ENCODE measurements around the gene FAM89B. TPM values are rescaled to one million over a fixed set of nuclear protein-coding genes. Genes with fewer than 3 reads are reported as not detected.

FAM89B gene
- total and polyA plus RNA-seq, 2 donors (not counting 1 experiment from before 2014, with no cell fraction given), result 30.4 to 50.2 TPM

GRCh38 chr11:65615229-65615949, 43.1 kb downstream of the FAM89B start, which contains the start of gene PCNX3:
TSS of gene PCNX3 (plus strand) at chr11:65615776. CDS start at chr11:65616312, 536 bp downstream.
- no peaks in the 10 kb centered on the region for H3K9me3 Mint-ChIP-seq (ENCODE audit: insufficient read depth)

More at GRCh38 chr11:65615229-65615949, 43.1 kb downstream of the FAM89B start, which contains the start of gene PCNX3:
- intact Hi-C loops (cut with micrococcal nuclease), result loop anchor here (1.0 to 10.0 kb wide), 15 partner anchors 23 to 501 kb away; partner anchors contain the start of genes BANF1, CFL1, EIF1AD and KAT5
- Mint-ChIP-seq H3K27me3 (no peaks in the 10 kb centered on the region), H3K27ac (peak within 1 kb of the TSS; percentile 97), H3K4me3 (peak within 1 kb of the TSS; percentile 98), H3K4me1 (peaks cover 49% of the 10 kb centered on the region)
- Histone ChIP-seq H3K4me2 (replicated peaks; ENCODE audit: low read depth, low read length, poor library complexity, severe bottlenecking) (peak within 1 kb of the TSS; percentile 84), H3K9ac (ENCODE audit: low read length) (peak within 1 kb of the TSS; percentile 92), H3K36me3 (replicated peaks in 1 of 2; ENCODE audit: control extremely low read depth in 1 of 2, control insufficient read depth in 1 of 2, extremely low read depth in 1 of 2, insufficient read depth in 2 of 2, low read length in 1 of 2) (peaks cover 0 to 48% of the 10 kb centered on the region in 2 experiments), H4K20me1 (ENCODE audit: control insufficient read depth, insufficient read depth, low read length, poor library complexity, severe bottlenecking) (peaks cover 60% of the 10 kb centered on the region), H3K4me1 (ENCODE audit: control insufficient read depth in 2 of 2, insufficient read depth in 2 of 2, low read length in 2 of 2) (peaks cover 39 to 47% of the 10 kb centered on the region in 2 donors), H3K9me3 (ENCODE audit: control extremely low read depth in 1 of 3, control insufficient read depth in 2 of 3, insufficient read depth in 1 of 3, low read length in 2 of 3) (no peaks in the 10 kb centered on the region), H3K79me2 (ENCODE audit: control insufficient read depth, insufficient read depth, low read length) (peaks cover 87% of the 10 kb centered on the region), H3K27me3 (replicated peaks in 1 of 4; ENCODE audit: control extremely low read depth in 1 of 4, control insufficient read depth in 3 of 4, insufficient read depth in 4 of 4, low read length in 3 of 4) (no peaks in the 10 kb centered on the region), H3K4me3 (ENCODE audit: control extremely low read depth in 1 of 5, extremely low read depth in 1 of 5, insufficient read depth in 1 of 5, low read depth in 2 of 5, low read length in 4 of 5) (peak within 1 kb of the TSS; percentile 64 to 93 (median 88)), H2AFZ (ENCODE audit: insufficient read depth, low read depth, low read length, poor library complexity, severe bottlenecking) (peak within 1 kb of the TSS; percentile 80), H3K27ac (ENCODE audit: low read length in 2 of 2) (peak within 1 kb of the TSS; percentile 85 to 89)
- DNase-seq (peak; percentile 100), ATAC-seq (ENCODE audit: low read depth) (peak; percentile 88)
- no peak for TF ChIP-seq EZH2 (IDR thresholded peaks at IDR 0.05; ENCODE audit: borderline replicate concordance, insufficient read depth, low read depth, low read length, poor library complexity, severe bottlenecking)
- no peak for TF ChIP-seq CTCF (IDR thresholded peaks at IDR 0.05)
- under 1% methylated on average over 55 of the region's 55 CpGs for WGBS (ENCODE audit: insufficient coverage)
- POLR2A ChIA-PET, result interaction anchor here (0.6 to 3.9 kb wide), 24 partner anchors 10 to 765 kb away, joined by 3 to 28 read pairs (median 5); partner anchors contain the start of genes BANF1, CCDC85B, CFL1 and EHBP1L1
- CTCF ChIA-PET, result interaction anchor here (0.8 to 3.8 kb wide), 20 partner anchors 10 to 275 kb away, joined by 3 to 21 read pairs (median 4); partner anchors contain the start of genes CCDC85B, CFL1, EHBP1L1 and FAM89B
